A673 (cell line): Measurements from ENCODE around the gene CEP85. TPM values are rescaled to one million over a fixed set of nuclear protein-coding genes. Genes with fewer than 3 reads are reported as not detected.

Source experiments
- BruUV-seq: library from RNA; stranded (reverse); fragments of 400-500 nt; replicated peaks from 2 replicates; lab custom pipeline; 2021; lab: Mats Ljungman, UMichigan
- CTCF ChIA-PET: fragments of 300-600 bp; sonication (Branson Sonifier 250); formaldehyde crosslinking; loops from one replicate; lab custom pipeline; 2022; ENCODE audit warnings: antibody characterized with exemption; lab: Charles Lee
- POLR2A ChIA-PET: fragments of 300-600 bp; sonication (Branson Sonifier 250); formaldehyde crosslinking; loops from one replicate; lab custom pipeline; 2022; ENCODE audit warnings: antibody characterized with exemption; ENCODE audit not compliant: low non-redundant PET; lab: Charles Lee
- DNase-seq: peaks from one replicate; pipeline ENCODE4 v3.0.0-alpha.2; 2015; ENCODE audit warnings: low spot score
- H3K27ac ChIP-seq: fragments of 200-600 bp; sonication (generic); 2 replicates; pipeline ENCODE4 v1.5.1; 2016; ENCODE audit warnings: mixed run types, low read depth, mild to moderate bottlenecking, mixed read lengths, antibody characterized with exemption, low read length; ENCODE audit not compliant: poor library complexity, severe bottlenecking
- H3K27me3 ChIP-seq: fragments of 200-600 bp; sonication (generic); replicated peaks from 2 replicates; pipeline ENCODE4 v1.6.1; 2017; ENCODE audit warnings: mixed run types, low read depth, mild to moderate bottlenecking, mixed read lengths, antibody characterized with exemption, low read length; ENCODE audit not compliant: insufficient read depth, poor library complexity
- H3K36me3 ChIP-seq: fragments of 200-600 bp; sonication (generic); 2 replicates; pipeline ENCODE4 v1.6.1; 2016; ENCODE audit warnings: mixed run types, mild to moderate bottlenecking, mixed read lengths, antibody characterized with exemption, low read length; ENCODE audit not compliant: insufficient read depth, poor library complexity, severe bottlenecking
- H3K4me1 ChIP-seq: fragments of 200-600 bp; sonication (generic); 2 replicates; pipeline ENCODE4 v1.6.1; 2017; ENCODE audit warnings: mixed run types, mild to moderate bottlenecking, mixed read lengths, antibody characterized with exemption, low read length; ENCODE audit not compliant: insufficient read depth, poor library complexity, severe bottlenecking
- H3K4me3 ChIP-seq: fragments of 200-600 bp; sonication (generic); 2 replicates; pipeline ENCODE4 v1.5.1; 2016; ENCODE audit warnings: low read depth, mixed run types, mild to moderate bottlenecking, mixed read lengths, low read length; ENCODE audit not compliant: poor library complexity, severe bottlenecking
- H3K9me3 ChIP-seq: fragments of 200-600 bp; sonication (generic); 2 replicates; pipeline ENCODE4 v1.6.1; 2016; ENCODE audit warnings: mixed run types, low read depth, mild to moderate bottlenecking, mixed read lengths, antibody characterized with exemption, low read length; ENCODE audit not compliant: poor library complexity, severe bottlenecking
- CTCF ChIP-seq: fragments of 300-800, 200-600 bp; sonication (generic); conservative IDR thresholded peaks from 2 replicates; pipeline ENCODE4 v1.5.1; 2017; ENCODE audit warnings: low read depth, mild to moderate bottlenecking, antibody characterized with exemption, low read length, moderate library complexity, mixed read lengths
- EZH2 ChIP-seq: fragments of 200-600 bp; sonication (generic); IDR thresholded peaks from 2 replicates; pipeline ENCODE4 v1.6.1; 2017; ENCODE audit warnings: borderline replicate concordance, low read depth, mild to moderate bottlenecking, mixed read lengths, antibody characterized with exemption, low read length; ENCODE audit not compliant: poor library complexity, severe bottlenecking
- intact Hi-C: fragments of 100-400 bp; cut with micrococcal nuclease; formaldehyde crosslinking; loops from one replicate; pipeline ENCODE4 v1.10.0; 2022; ENCODE audit not compliant: unreplicated experiment
- total RNA-seq: library from RNA; stranded (reverse); gene quantifications from 2 replicates; pipeline ENCODE4 v1.2.3, GENCODE V29; 2021

The CEP85 gene
- total RNA-seq, 1 experiment from 2014 or later = 51.3 TPM

DNA sequence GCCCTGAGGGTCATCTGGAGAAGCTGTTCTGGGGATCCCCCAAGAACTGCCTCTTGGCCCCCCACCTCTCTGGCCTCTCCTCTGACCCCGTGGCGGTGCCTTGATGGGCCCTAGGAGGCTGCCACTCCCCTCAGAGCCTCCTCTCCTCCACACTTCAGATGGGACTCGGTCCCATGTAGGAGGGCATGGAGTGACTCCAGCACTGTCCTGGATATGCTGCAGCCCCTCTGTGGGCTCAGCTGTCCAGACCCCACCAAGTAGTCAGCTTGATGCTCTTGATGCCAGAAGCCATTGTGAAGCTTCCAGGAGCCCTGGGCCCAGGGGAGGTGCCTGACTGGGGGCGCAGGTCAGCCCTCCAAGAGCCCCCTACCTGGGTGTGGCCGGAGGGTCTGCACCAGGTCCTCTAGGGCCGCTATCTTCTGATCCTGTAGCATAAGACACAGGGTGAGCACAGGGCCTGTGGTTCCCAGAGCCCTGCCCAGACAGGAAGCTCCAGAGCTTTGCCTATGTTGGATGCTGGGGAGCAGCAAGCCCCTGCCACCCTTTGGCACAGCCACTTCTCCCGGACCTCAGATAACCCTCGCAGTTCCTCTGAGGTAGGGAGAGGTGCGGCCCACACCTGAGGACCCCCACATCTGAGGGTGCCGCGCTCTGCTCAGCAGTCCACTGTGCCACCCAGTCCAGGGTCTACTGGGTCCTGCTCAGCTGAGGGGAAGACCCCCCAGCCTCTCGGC, 63.2 kb downstream of the CEP85 start:
- Histone ChIP-seq H3K4me1 (no peaks in the 10 kb centered on the region), H3K9me3 (no peaks in the 10 kb centered on the region), H3K27me3 (no peaks in the 10 kb centered on the region), H3K36me3 (no peaks in the 10 kb centered on the region), H3K27ac (no peak overlapping the region), H3K4me3 (no peak overlapping the region)
- CTCF ChIA-PET = interaction anchor here (0.6 kb wide), 1 partner anchor 9 kb away, joined by 3 read pairs; no protein-coding TSS in a partner anchor
- intact Hi-C loops = no loop called here
- no peak for TF ChIP-seq EZH2
- no peak for TF ChIP-seq CTCF
- POLR2A ChIA-PET = no interaction called here
- no peak for DNase-seq
- no TSS peak for BruUV-seq

- Histone ChIP-seq H3K9me3 (no peaks in the 10 kb centered on the region), H3K36me3 (no peaks in the 10 kb centered on the region), H3K27me3 (no peaks in the 10 kb centered on the region), H3K4me1 (no peaks in the 10 kb centered on the region), H3K27ac (no peak overlapping the region), H3K4me3 (no peak overlapping the region)
- TF ChIP-seq EZH2 (no peak), CTCF (no peak)
- DNase-seq = no peak
- ChIA-PET CTCF (interaction anchor here (0.6 kb wide), 1 partner anchor 10 kb away, joined by 3 read pairs; no protein-coding TSS in a partner anchor), POLR2A (no interaction called here)
- no TSS peak for BruUV-seq
- intact Hi-C loops = no loop called here
Observed at GRCh38 chr1:26297791-26298124, 63.8 kb downstream of the CEP85 start.

GRCh38 chr1:26300578-26301275, 66.7 kb downstream of the CEP85 start:
- TF ChIP-seq EZH2 (no peak), CTCF (no peak)
- DNase-seq = no peak
- Histone ChIP-seq H3K4me1 (no peaks in the 10 kb centered on the region), H3K4me3 (no peak overlapping the region), H3K27me3 (no peaks in the 10 kb centered on the region), H3K27ac (no peak overlapping the region), H3K36me3 (no peaks in the 10 kb centered on the region), H3K9me3 (no peaks in the 10 kb centered on the region)
- BruUV-seq = no TSS peak
- ChIA-PET CTCF (no interaction called here), POLR2A (no interaction called here)
- intact Hi-C loops = no loop called here
